ENCODE measurements around the gene LAMP2. TPM values are rescaled to one million over a fixed set of nuclear protein-coding genes. Genes with fewer than 3 reads are reported as not detected.

LAMP2 gene
- total and polyA plus RNA-seq, 2 donors (not counting 3 experiments of a cell fraction or from before 2014, with no cell fraction given) = 108 to 135 TPM

GRCh38 chrX:120462370-120462769 lies 6.7 kb downstream of the LAMP2 start:
- BruUV-seq (replicated peaks) = no TSS peak
- H4K20me1 ChIP-seq (replicated peaks; ENCODE audit: control insufficient read depth, extremely low read depth, insufficient read depth, low read length) = no peaks in the 10 kb centered on the region
- no peaks in the 10 kb centered on the region for H3K27me3 ChIP-seq (ENCODE audit: control insufficient read depth in 2 of 2, insufficient read depth in 2 of 2, low read length in 2 of 2)
- dilution Hi-C loops (cut with MboI; ENCODE audit: extremely low pct_ligation_motif_present, low sequenced_read_pairs) = no loop called here
- peaks cover 11% of the 10 kb centered on the region for H3K4me1 ChIP-seq (ENCODE audit: control insufficient read depth, extremely low read depth, insufficient read depth, low read length)
- no peak overlapping the region for H2AFZ ChIP-seq (ENCODE audit: low read depth, low read length)
- ChIA-PET POLR2A (no interaction called here), CTCF (interaction anchor here (1.7 kb wide), 1 partner anchor 10 kb away, joined by 7 read pairs; no protein-coding TSS in a partner anchor)
- no peak overlapping the region for H3K4me2 ChIP-seq (ENCODE audit: insufficient read depth, low read length)
- H3K9me1 ChIP-seq (replicated peaks; ENCODE audit: control insufficient read depth, extremely low read depth, insufficient read depth, low read length) = no peaks in the 10 kb centered on the region
- H3K27ac ChIP-seq (ENCODE audit: insufficient read depth, low read depth, low read length) = no peak overlapping the region
- H3K79me2 ChIP-seq (ENCODE audit: control insufficient read depth, insufficient read depth, low read length) = peaks cover 78% of the 10 kb centered on the region
- DNase-seq (ENCODE audit: low read depth, low spot score) (no peak), FAIRE-seq (no peak)
- no peak overlapping the region for H3K9ac ChIP-seq (replicated peaks; ENCODE audit: extremely low read depth, insufficient read depth, low read length)
- no peak overlapping the region for H3K4me3 ChIP-seq (replicated peaks in 1 of 3; ENCODE audit: insufficient read depth in 1 of 3, low read depth in 1 of 3, low read length in 3 of 3)
- H3K36me3 ChIP-seq (ENCODE audit: control insufficient read depth in 2 of 2, extremely low read depth in 1 of 2, insufficient read depth in 2 of 2, low read length in 2 of 2) = no peaks in the 10 kb centered on the region
- intact Hi-C loops (cut with micrococcal nuclease) = no loop called here
- H3K9me3 ChIP-seq (replicated peaks; ENCODE audit: control insufficient read depth, insufficient read depth, low read length) = no peaks in the 10 kb centered on the region
- no peak for TF ChIP-seq JUN (IDR thresholded peaks at IDR 0.05; ENCODE audit: borderline replicate concordance, insufficient read depth, insufficient read length, low read depth)
- TF ChIP-seq MAX (IDR thresholded peaks at IDR 0.05; ENCODE audit: insufficient read depth, insufficient read length) = no peak
- TF ChIP-seq, protein P1, sequence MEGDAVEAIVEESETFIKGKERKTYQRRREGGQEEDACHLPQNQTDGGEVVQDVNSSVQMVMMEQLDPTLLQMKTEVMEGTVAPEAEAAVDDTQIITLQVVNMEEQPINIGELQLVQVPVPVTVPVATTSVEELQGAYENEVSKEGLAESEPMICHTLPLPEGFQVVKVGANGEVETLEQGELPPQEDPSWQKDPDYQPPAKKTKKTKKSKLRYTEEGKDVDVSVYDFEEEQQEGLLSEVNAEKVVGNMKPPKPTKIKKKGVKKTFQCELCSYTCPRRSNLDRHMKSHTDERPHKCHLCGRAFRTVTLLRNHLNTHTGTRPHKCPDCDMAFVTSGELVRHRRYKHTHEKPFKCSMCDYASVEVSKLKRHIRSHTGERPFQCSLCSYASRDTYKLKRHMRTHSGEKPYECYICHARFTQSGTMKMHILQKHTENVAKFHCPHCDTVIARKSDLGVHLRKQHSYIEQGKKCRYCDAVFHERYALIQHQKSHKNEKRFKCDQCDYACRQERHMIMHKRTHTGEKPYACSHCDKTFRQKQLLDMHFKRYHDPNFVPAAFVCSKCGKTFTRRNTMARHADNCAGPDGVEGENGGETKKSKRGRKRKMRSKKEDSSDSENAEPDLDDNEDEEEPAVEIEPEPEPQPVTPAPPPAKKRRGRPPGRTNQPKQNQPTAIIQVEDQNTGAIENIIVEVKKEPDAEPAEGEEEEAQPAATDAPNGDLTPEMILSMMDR (IDR thresholded peaks at IDR 0.05; ENCODE audit: extremely low read depth in 1 of 2, insufficient read depth in 1 of 2, low read depth in 1 of 2, low read length in 2 of 2) = no peak
- no peak for TF ChIP-seq MYC (IDR thresholded peaks at IDR 0.05; ENCODE audit: low read depth, low read length)

DNA sequence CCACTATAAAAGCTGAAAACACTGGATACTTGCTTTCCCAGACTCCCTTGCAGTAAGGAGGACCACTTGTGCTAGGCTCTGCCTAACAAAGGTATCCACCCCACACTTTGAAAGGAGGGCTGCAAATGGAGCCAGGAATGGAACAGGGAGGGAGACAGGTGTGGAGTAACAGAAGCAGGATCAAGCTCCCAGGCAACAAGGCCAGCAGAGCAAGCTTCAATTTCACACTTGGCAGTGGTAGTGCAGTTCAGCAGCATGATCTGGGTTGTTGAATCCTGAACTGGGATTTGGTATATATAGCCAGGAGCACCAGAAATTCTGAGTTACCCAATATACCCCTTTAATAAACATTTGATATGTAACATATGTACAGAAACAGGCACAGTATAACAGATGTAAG lies 9.8 kb downstream of the LAMP2 start:
- Histone ChIP-seq H3K36me3 (ENCODE audit: control insufficient read depth in 2 of 2, extremely low read depth in 1 of 2, insufficient read depth in 2 of 2, low read length in 2 of 2) (peaks cover 0 to 2% of the 10 kb centered on the region in 2 experiments), H3K4me2 (ENCODE audit: insufficient read depth, low read length) (no peak overlapping the region), H3K27ac (ENCODE audit: insufficient read depth, low read depth, low read length) (no peak overlapping the region), H3K27me3 (ENCODE audit: control insufficient read depth in 2 of 2, insufficient read depth in 2 of 2, low read length in 2 of 2) (no peaks in the 10 kb centered on the region), H3K79me2 (ENCODE audit: control insufficient read depth, insufficient read depth, low read length) (peaks cover 60% of the 10 kb centered on the region), H3K9me3 (replicated peaks; ENCODE audit: control insufficient read depth, insufficient read depth, low read length) (no peaks in the 10 kb centered on the region), H3K9me1 (replicated peaks; ENCODE audit: control insufficient read depth, extremely low read depth, insufficient read depth, low read length) (no peaks in the 10 kb centered on the region), H4K20me1 (replicated peaks; ENCODE audit: control insufficient read depth, extremely low read depth, insufficient read depth, low read length) (no peaks in the 10 kb centered on the region), H3K4me3 (replicated peaks in 1 of 3; ENCODE audit: insufficient read depth in 1 of 3, low read depth in 1 of 3, low read length in 3 of 3) (no peak overlapping the region), H3K9ac (replicated peaks; ENCODE audit: extremely low read depth, insufficient read depth, low read length) (no peak overlapping the region), H2AFZ (ENCODE audit: low read depth, low read length) (no peak overlapping the region), H3K4me1 (ENCODE audit: control insufficient read depth, extremely low read depth, insufficient read depth, low read length) (peaks cover 8% of the 10 kb centered on the region)
- no TSS peak for BruUV-seq (replicated peaks)
- no peak for FAIRE-seq
- dilution Hi-C loops (cut with MboI; ENCODE audit: extremely low pct_ligation_motif_present, low sequenced_read_pairs) = no loop called here
- intact Hi-C loops (cut with micrococcal nuclease) = no loop called here
- DNase-seq (ENCODE audit: low read depth, low spot score) = no peak
- POLR2A ChIA-PET = no interaction called here
- CTCF ChIA-PET = no interaction called here
- TF ChIP-seq FOS (IDR thresholded peaks at IDR 0.05; ENCODE audit: borderline replicate concordance, insufficient read depth, low read length) (no peak), POLR2A (IDR thresholded peaks at IDR 0.05; ENCODE audit: low read depth, low read length) (no peak), POLR2AphosphoS5 (IDR thresholded peaks at IDR 0.05; ENCODE audit: insufficient read depth, low read depth, low read length) (no peak), GATA2 (IDR thresholded peaks at IDR 0.05; ENCODE audit: insufficient read depth, insufficient read length, low read depth, low read length) (no peak), MAX (IDR thresholded peaks at IDR 0.05; ENCODE audit: insufficient read depth, insufficient read length) (no peak), MYC (IDR thresholded peaks at IDR 0.05; ENCODE audit: low read depth, low read length) (no peak), EZH2 (IDR thresholded peaks at IDR 0.05; ENCODE audit: borderline replicate concordance, low read depth, low read length, severe bottlenecking) (no peak), JUN (IDR thresholded peaks at IDR 0.05; ENCODE audit: borderline replicate concordance, insufficient read depth, insufficient read length, low read depth) (no peak)
- TF ChIP-seq, protein P1 (IDR thresholded peaks at IDR 0.05; ENCODE audit: extremely low read depth in 1 of 2, insufficient read depth in 1 of 2, low read depth in 1 of 2, low read length in 2 of 2) = no peak

Data from endothelial cell of umbilical vein (primary cell).